ENCODE measurements around the gene TNRC18. TPM values are rescaled to one million over a fixed set of nuclear protein-coding genes. Genes with fewer than 3 reads are reported as not detected.
A peak's percentile ranks its signal among the peaks of the same experiment; 100 is the strongest.
"Not testable (repeated sequence)": the region's sequence is repeated elsewhere in the genome, so short reads cannot be mapped to it uniquely, and the experiment has no call there.

Gene TNRC18
- total and polyA plus RNA-seq, 4 experiments from 2014 or later = 0.11 to 48.9 (median 24.5) TPM

DNA sequence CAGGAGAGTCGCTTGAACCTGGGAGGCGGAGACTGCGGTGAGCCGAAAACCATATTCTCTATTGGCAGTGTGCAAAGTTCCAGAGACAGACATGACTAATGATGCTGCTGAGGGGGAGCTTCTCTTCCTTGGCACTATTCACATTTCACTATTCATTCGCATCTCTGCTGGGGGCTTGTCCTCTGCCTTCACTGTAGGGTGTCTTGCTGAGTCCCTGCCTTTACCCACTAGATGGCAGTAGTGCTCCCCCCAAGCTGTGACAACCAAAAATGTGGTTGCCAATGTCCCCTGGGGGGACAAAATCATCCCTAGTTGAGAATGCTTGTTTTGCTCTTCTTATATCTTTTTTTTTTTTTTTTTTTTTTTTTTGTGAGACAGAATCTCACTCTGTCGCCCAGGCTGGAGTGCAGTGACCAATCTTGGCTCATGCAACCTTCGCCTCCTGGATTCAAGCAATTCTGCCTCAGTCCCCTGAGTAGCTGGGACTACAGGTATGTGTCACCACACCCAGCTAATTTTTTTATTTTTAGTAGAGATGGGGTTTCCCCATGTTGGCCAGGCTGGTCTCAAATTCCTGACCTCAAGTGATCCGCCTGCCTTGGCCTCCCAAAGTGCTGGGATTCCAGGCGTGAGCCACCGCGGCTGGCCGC is 57.5 kb downstream of the TNRC18 start:
- H3K4me3 Mint-ChIP-seq; H3K9me3 Mint-ChIP-seq; H3K9me3 ChIP-seq (ENCODE audit: control insufficient read depth in 1 of 2, low read length in 2 of 2); H3K4me1 ChIP-seq (ENCODE audit: insufficient read depth, low read length); H3K27ac ChIP-seq (ENCODE audit: low read depth, low read length); POLR2A ChIA-PET (ENCODE audit: partially characterized antibody); H3K4me3 ChIP-seq (ENCODE audit: low read length in 2 of 2); H3K27me3 Mint-ChIP-seq; H3K27me3 ChIP-seq (ENCODE audit: insufficient read depth, low read length): not testable (repeated sequence)
- Mint-ChIP-seq H3K27ac (peak overlapping the region in 3 of 7 donors; percentile 3 to 39 (median 24)), H3K4me1 (peaks cover 15 to 31% (median 23%) of the 10 kb centered on the region in 4 donors), H3K36me3 (peaks cover 13 to 28% of the 10 kb centered on the region in 2 donors)
- CTCF ChIA-PET (ENCODE audit: partially characterized antibody) = interaction anchor here (0.6 to 5.5 kb wide), 29 partner anchors 8 to 415 kb away, joined by 3 to 41 read pairs (median 4); partner anchors contain the start of gene RNF216
- H3K36me3 ChIP-seq (ENCODE audit: insufficient read depth, low read length) = peaks cover 18% of the 10 kb centered on the region
- intact Hi-C loops (cut with micrococcal nuclease) = loop anchor here (1.0 to 5.0 kb wide), 3 partner anchors 30 to 336 kb away; no protein-coding TSS in a partner anchor
- peak; percentile 68 to 77 (median 74) for DNase-seq

DNA sequence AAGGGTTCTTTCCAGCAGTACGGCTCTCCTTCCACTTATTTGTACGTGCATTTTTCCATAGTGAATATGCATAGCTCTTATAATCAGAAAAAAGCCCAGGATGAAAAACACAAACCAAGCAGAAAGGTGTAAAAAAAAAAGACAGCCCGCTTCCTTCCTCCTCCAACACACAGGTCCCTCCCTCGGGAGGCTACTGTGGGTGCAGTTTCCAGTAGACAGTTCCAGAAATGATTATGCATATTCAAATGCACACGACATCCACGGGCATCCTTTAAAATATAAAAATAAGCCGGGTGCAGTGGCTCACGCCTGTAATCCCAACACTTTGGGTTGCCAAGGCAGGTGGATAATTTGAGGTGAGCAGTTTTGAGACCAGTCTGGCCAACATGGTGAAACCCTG is 59.9 kb downstream of the TNRC18 start:
- H3K27me3 Mint-ChIP-seq = no peaks in the 10 kb centered on the region
- peaks cover 11 to 26% (median 20%) of the 10 kb centered on the region in 4 donors for H3K4me1 Mint-ChIP-seq
- Histone ChIP-seq H3K27me3 (ENCODE audit: insufficient read depth, low read length) (no peaks in the 10 kb centered on the region), H3K27ac (ENCODE audit: low read depth, low read length) (no peak overlapping the region), H3K4me1 (ENCODE audit: insufficient read depth, low read length) (peaks cover 7% of the 10 kb centered on the region), H3K4me3 (ENCODE audit: low read length in 2 of 2) (no peak overlapping the region), H3K9me3 (ENCODE audit: control insufficient read depth in 1 of 2, low read length in 2 of 2) (no peaks in the 10 kb centered on the region), H3K36me3 (ENCODE audit: insufficient read depth, low read length) (peaks cover 31% of the 10 kb centered on the region)
- no peak for DNase-seq
- H3K4me3 Mint-ChIP-seq = peak overlapping the region in 4 of 8 donors; percentile 16 to 40 (median 30)
- peaks cover 23 to 35% of the 10 kb centered on the region in 2 donors for H3K36me3 Mint-ChIP-seq
- intact Hi-C loops (cut with micrococcal nuclease) = no loop called here
- no peaks in the 10 kb centered on the region for H3K9me3 Mint-ChIP-seq
- H3K27ac Mint-ChIP-seq = peak overlapping the region in 5 of 7 donors; percentile 9 to 44 (median 12)
- CTCF ChIA-PET (ENCODE audit: partially characterized antibody) = interaction anchor here (1.3 to 5.5 kb wide), 6 partner anchors 9 to 119 kb away, joined by 4 to 41 read pairs (median 10); no protein-coding TSS in a partner anchor
- POLR2A ChIA-PET (ENCODE audit: partially characterized antibody) = interaction anchor here (0.6 kb wide), 1 partner anchor 163 kb away, joined by 3 read pairs; no protein-coding TSS in a partner anchor

DNA sequence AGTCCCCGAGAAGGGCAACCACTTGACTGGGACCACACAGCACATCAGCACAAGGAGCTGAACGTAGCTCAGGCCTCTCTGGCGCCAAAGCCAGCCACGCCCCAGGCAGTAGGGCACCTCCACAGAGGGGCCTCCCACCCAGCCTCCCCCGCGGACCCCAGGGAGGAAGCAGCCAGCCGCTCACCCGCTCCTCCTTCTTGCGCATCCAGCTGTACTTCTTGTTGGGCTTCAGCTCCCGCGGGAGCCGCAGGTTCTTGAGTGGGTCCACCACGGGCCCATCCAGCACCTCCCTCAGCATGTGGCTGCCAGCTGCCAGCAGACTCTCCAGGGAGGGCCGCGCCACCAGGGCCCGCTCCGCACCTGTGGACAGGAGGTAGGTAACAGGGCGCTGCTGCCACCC is 61.2 kb downstream of the TNRC18 start:
- intact Hi-C loops (cut with micrococcal nuclease) = no loop called here

GRCh38 chr7:5361446-5362127 is 62.0 kb downstream of the TNRC18 start:
- ChIA-PET CTCF (ENCODE audit: partially characterized antibody) (no interaction called here), POLR2A (ENCODE audit: partially characterized antibody) (no interaction called here)
- H3K36me3 Mint-ChIP-seq = peaks cover 32 to 48% of the 10 kb centered on the region in 2 donors
- Histone ChIP-seq H3K9me3 (ENCODE audit: control insufficient read depth in 1 of 2, low read length in 2 of 2) (no peaks in the 10 kb centered on the region), H3K4me3 (ENCODE audit: low read length in 2 of 2) (no peak overlapping the region), H3K27me3 (ENCODE audit: insufficient read depth, low read length) (no peaks in the 10 kb centered on the region), H3K4me1 (ENCODE audit: insufficient read depth, low read length) (peaks cover 7% of the 10 kb centered on the region), H3K36me3 (ENCODE audit: insufficient read depth, low read length) (peaks cover 49% of the 10 kb centered on the region), H3K27ac (ENCODE audit: low read depth, low read length) (no peak overlapping the region)
- intact Hi-C loops (cut with micrococcal nuclease) = no loop called here
- no peak overlapping the region for H3K4me3 Mint-ChIP-seq
- no peak for DNase-seq
- H3K9me3 Mint-ChIP-seq = no peaks in the 10 kb centered on the region
- H3K4me1 Mint-ChIP-seq = peaks cover 9 to 21% (median 15%) of the 10 kb centered on the region in 4 donors
- H3K27ac Mint-ChIP-seq = no peak overlapping the region
- H3K27me3 Mint-ChIP-seq = no peaks in the 10 kb centered on the region

More for the DNA sequence above, 61.2 kb downstream of the TNRC18 start:
- Mint-ChIP-seq H3K9me3 (no peaks in the 10 kb centered on the region), H3K36me3 (peaks cover 26 to 45% of the 10 kb centered on the region in 2 donors), H3K27ac (no peak overlapping the region), H3K4me1 (peaks cover 11 to 24% (median 19%) of the 10 kb centered on the region in 4 donors), H3K27me3 (no peaks in the 10 kb centered on the region), H3K4me3 (no peak overlapping the region)
- H3K27me3 ChIP-seq (ENCODE audit: insufficient read depth, low read length) = no peaks in the 10 kb centered on the region
- H3K4me3 ChIP-seq (ENCODE audit: low read length in 2 of 2) = no peak overlapping the region
- ChIA-PET POLR2A (ENCODE audit: partially characterized antibody) (no interaction called here), CTCF (ENCODE audit: partially characterized antibody) (no interaction called here)
- peaks cover 43% of the 10 kb centered on the region for H3K36me3 ChIP-seq (ENCODE audit: insufficient read depth, low read length)
- H3K27ac ChIP-seq (ENCODE audit: low read depth, low read length) = no peak overlapping the region
- H3K4me1 ChIP-seq (ENCODE audit: insufficient read depth, low read length) = peaks cover 7% of the 10 kb centered on the region
- no peak for DNase-seq
- H3K9me3 ChIP-seq (ENCODE audit: control insufficient read depth in 1 of 2, low read length in 2 of 2) = no peaks in the 10 kb centered on the region

DNA sequence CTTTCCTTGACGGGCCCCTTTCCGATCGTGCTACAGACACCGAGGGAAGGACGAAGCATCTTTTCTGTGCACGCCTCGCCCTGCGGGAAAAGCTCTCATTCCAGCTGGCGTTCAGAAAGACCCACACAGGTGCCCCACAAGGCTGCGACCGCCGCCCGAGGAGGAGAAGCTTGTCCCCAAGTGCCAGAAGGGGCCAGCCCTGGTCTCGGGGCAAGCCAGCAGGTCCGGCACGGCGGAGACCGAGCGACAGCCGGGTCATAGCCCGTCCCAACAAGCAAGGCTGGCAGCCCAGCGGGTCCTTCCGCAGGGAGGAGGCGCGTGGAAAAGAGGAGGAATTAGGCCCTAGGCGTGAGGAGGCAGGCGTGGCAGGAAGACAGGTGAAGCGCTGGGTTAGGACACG is 62.7 kb downstream of the TNRC18 start:
- H3K4me3 Mint-ChIP-seq = no peak overlapping the region

GRCh38 chr7:5360451-5360850 is 63.2 kb downstream of the TNRC18 start:
- H3K4me1 ChIP-seq (ENCODE audit: insufficient read depth, low read length) = peaks cover 7% of the 10 kb centered on the region
- H3K36me3 ChIP-seq (ENCODE audit: insufficient read depth, low read length) = peaks cover 54% of the 10 kb centered on the region
- DNase-seq = no peak
- no peak overlapping the region for H3K27ac Mint-ChIP-seq
- no peak overlapping the region for H3K4me3 ChIP-seq (ENCODE audit: low read length in 2 of 2)
- intact Hi-C loops (cut with micrococcal nuclease) = no loop called here
- H3K27me3 Mint-ChIP-seq = no peaks in the 10 kb centered on the region
- no peak overlapping the region for H3K4me3 Mint-ChIP-seq
- ChIA-PET POLR2A (ENCODE audit: partially characterized antibody) (no interaction called here), CTCF (ENCODE audit: partially characterized antibody) (no interaction called here)
- peaks cover 32 to 49% of the 10 kb centered on the region in 2 donors for H3K36me3 Mint-ChIP-seq
- H3K4me1 Mint-ChIP-seq = peaks cover 6 to 16% (median 11%) of the 10 kb centered on the region in 4 donors
- no peaks in the 10 kb centered on the region for H3K9me3 Mint-ChIP-seq
- H3K27me3 ChIP-seq (ENCODE audit: insufficient read depth, low read length) = no peaks in the 10 kb centered on the region
- H3K9me3 ChIP-seq (ENCODE audit: control insufficient read depth in 1 of 2, low read length in 2 of 2) = no peaks in the 10 kb centered on the region
- no peak overlapping the region for H3K27ac ChIP-seq (ENCODE audit: low read depth, low read length)

More for the DNA sequence above, 62.7 kb downstream of the TNRC18 start:
- no peaks in the 10 kb centered on the region for H3K9me3 Mint-ChIP-seq
- no peaks in the 10 kb centered on the region for H3K27me3 Mint-ChIP-seq
- intact Hi-C loops (cut with micrococcal nuclease) = no loop called here
- H3K4me3 ChIP-seq (ENCODE audit: low read length in 2 of 2) = no peak overlapping the region
- H3K4me1 Mint-ChIP-seq = peaks cover 8 to 18% (median 13%) of the 10 kb centered on the region in 4 donors
- peaks cover 35 to 51% of the 10 kb centered on the region in 2 donors for H3K36me3 Mint-ChIP-seq
- H3K36me3 ChIP-seq (ENCODE audit: insufficient read depth, low read length) = peaks cover 51% of the 10 kb centered on the region
- H3K27me3 ChIP-seq (ENCODE audit: insufficient read depth, low read length) = no peaks in the 10 kb centered on the region
- no peak overlapping the region for H3K27ac Mint-ChIP-seq
- no peaks in the 10 kb centered on the region for H3K9me3 ChIP-seq (ENCODE audit: control insufficient read depth in 1 of 2, low read length in 2 of 2)
- ChIA-PET CTCF (ENCODE audit: partially characterized antibody) (no interaction called here), POLR2A (ENCODE audit: partially characterized antibody) (no interaction called here)
- peaks cover 7% of the 10 kb centered on the region for H3K4me1 ChIP-seq (ENCODE audit: insufficient read depth, low read length)
- no peak overlapping the region for H3K27ac ChIP-seq (ENCODE audit: low read depth, low read length)
- no peak for DNase-seq

GRCh38 chr7:5360021-5360420 is 63.6 kb downstream of the TNRC18 start:
- DNase-seq; CTCF ChIA-PET (ENCODE audit: partially characterized antibody); H3K4me1 ChIP-seq (ENCODE audit: insufficient read depth, low read length); H3K4me3 ChIP-seq (ENCODE audit: low read length in 2 of 2); H3K27ac Mint-ChIP-seq; H3K9me3 ChIP-seq (ENCODE audit: control insufficient read depth in 1 of 2, low read length in 2 of 2); intact Hi-C loops (cut with micrococcal nuclease); H3K4me3 Mint-ChIP-seq; POLR2A ChIA-PET (ENCODE audit: partially characterized antibody); H3K27me3 ChIP-seq (ENCODE audit: insufficient read depth, low read length); H3K9me3 Mint-ChIP-seq; H3K27ac ChIP-seq (ENCODE audit: low read depth, low read length); H3K27me3 Mint-ChIP-seq: not testable (repeated sequence)
- peaks cover 59% of the 10 kb centered on the region for H3K36me3 ChIP-seq (ENCODE audit: insufficient read depth, low read length)
- H3K36me3 Mint-ChIP-seq = peaks cover 32 to 51% of the 10 kb centered on the region in 2 donors
- peaks cover 6 to 17% (median 13%) of the 10 kb centered on the region in 4 donors for H3K4me1 Mint-ChIP-seq

Measured in CD4-positive, alpha-beta memory T cell (primary cell).